Natural killer cell (primary cell): ENCODE measurements around the gene NDRG2. TPM values are rescaled to one million over a fixed set of nuclear protein-coding genes. Genes with fewer than 3 reads are reported as not detected.

Experiments used
- ATAC-seq, 3 donors: fragments of 150-1000 bp in 2 of 3; fragments of 200-7000 bp in 1 of 3; cut with Tn5 transposase; 1 replicate in 1 of 3; 2 replicates in 2 of 3; pipeline ENCODE4 v1.10.0; 2021; ENCODE audit warnings: mild to moderate bottlenecking in 2 of 3, moderate library complexity in 2 of 3
- DNase-seq, 2 donors: peaks; one replicate each; pipeline versions ENCODE4 v3.0.0 to v3.0.0-alpha.2; 2013 to 2021; ENCODE audit warnings: mixed read lengths in 1 of 2
- H3K27ac ChIP-seq: one replicate; pipeline ENCODE4 v1.5.1; 2013; ENCODE audit warnings: mild to moderate bottlenecking, low read length
- H3K27me3 ChIP-seq: one replicate; pipeline ENCODE4 v1.6.1; 2013; ENCODE audit warnings: low read length; ENCODE audit not compliant: control insufficient read depth, insufficient read depth
- H3K36me3 ChIP-seq: one replicate; pipeline ENCODE4 v1.6.1; 2013; ENCODE audit warnings: low read length; ENCODE audit not compliant: control insufficient read depth, insufficient read depth
- H3K4me1 ChIP-seq: one replicate; pipeline ENCODE4 v1.6.1; 2013; ENCODE audit warnings: low read length; ENCODE audit not compliant: control insufficient read depth, insufficient read depth
- H3K4me3 ChIP-seq: one replicate; pipeline ENCODE4 v1.5.1; 2013; ENCODE audit warnings: low read length
- H3K9me3 ChIP-seq: one replicate; pipeline ENCODE4 v1.6.1; 2013; ENCODE audit warnings: low read length; ENCODE audit not compliant: control insufficient read depth, insufficient read depth
- H3K27ac Mint-ChIP-seq, 2 donors: one replicate each; pipeline ENCODE4 v1.8.0; 2022; ENCODE audit warnings: mild to moderate bottlenecking in 2 of 2, mixed read lengths in 2 of 2, moderate library complexity in 1 of 2
- H3K27me3 Mint-ChIP-seq, 2 donors: one replicate each; pipeline ENCODE4 v1.8.0; 2022; ENCODE audit warnings: low read depth in 2 of 2, mixed read lengths in 2 of 2
- H3K36me3 Mint-ChIP-seq: one replicate; pipeline ENCODE4 v1.8.0; 2022; ENCODE audit warnings: mixed read lengths
- H3K4me1 Mint-ChIP-seq, 2 donors: one replicate each; pipeline ENCODE4 v1.8.0; 2022; ENCODE audit warnings: mixed read lengths in 2 of 2
- H3K4me3 Mint-ChIP-seq: one replicate; pipeline ENCODE4 v1.8.0; 2022; ENCODE audit warnings: mild to moderate bottlenecking, moderate library complexity, mixed read lengths
- H3K9me3 Mint-ChIP-seq, 2 donors: one replicate each; pipeline ENCODE4 v1.8.0; 2022; ENCODE audit warnings: mixed read lengths in 2 of 2
- CTCF ChIP-seq: fragments of 200-600 bp; IDR thresholded peaks from one replicate; pipeline ENCODE4 v1.8.0; 2022; ENCODE audit warnings: antibody characterized with exemption
- WGBS: methylation state at CpG from one replicate; pipeline ENCODE4 v1.1.7; 2013; ENCODE audit warnings: missing lambda C conversion rate; ENCODE audit not compliant: insufficient coverage; 5-methylcytosine and 5-hydroxymethylcytosine counted together
- intact Hi-C: fragments of 100-400 bp; cut with micrococcal nuclease; formaldehyde crosslinking; loops from one replicate; pipeline ENCODE4 v1.14.2; 2022
- total RNA-seq, 4 donors: library from RNA; stranded (reverse); fragments of 120-200 nt in 1 of 4; gene quantifications; one replicate each; pipeline versions ENCODE4 v1.2.3 to v1.2.4, GENCODE V29; 2013 to 2022

The NDRG2 gene
- total RNA-seq, 3 donors from 2014 or later (not counting 1 experiment from before 2014, with no cell fraction given) = 11.2 to 14.6 (median 13.6) TPM

GRCh38 chr14:21030531-21030930 lies 5.7 kb upstream of the NDRG2 start:
- H3K27me3 ChIP-seq = no peaks in the 10 kb centered on the region
- Mint-ChIP-seq H3K9me3 (no peaks in the 10 kb centered on the region), H3K27me3 (peaks cover 11 to 18% of the 10 kb centered on the region in 2 donors), H3K4me1 (no peaks in the 10 kb centered on the region), H3K36me3 (no peaks in the 10 kb centered on the region), H3K27ac (no peak overlapping the region), H3K4me3 (no peak overlapping the region)
- DNase-seq = no peak
- no peaks in the 10 kb centered on the region for H3K36me3 ChIP-seq
- intact Hi-C loops = no loop called here
- H3K9me3 ChIP-seq = no peaks in the 10 kb centered on the region
- 79% methylated on average over 12 of the region's 12 CpGs for WGBS
- ATAC-seq = no peak
- no peak overlapping the region for H3K4me3 ChIP-seq
- H3K4me1 ChIP-seq = peaks cover 3% of the 10 kb centered on the region
- TF ChIP-seq CTCF = no peak
- no peak overlapping the region for H3K27ac ChIP-seq

DNA sequence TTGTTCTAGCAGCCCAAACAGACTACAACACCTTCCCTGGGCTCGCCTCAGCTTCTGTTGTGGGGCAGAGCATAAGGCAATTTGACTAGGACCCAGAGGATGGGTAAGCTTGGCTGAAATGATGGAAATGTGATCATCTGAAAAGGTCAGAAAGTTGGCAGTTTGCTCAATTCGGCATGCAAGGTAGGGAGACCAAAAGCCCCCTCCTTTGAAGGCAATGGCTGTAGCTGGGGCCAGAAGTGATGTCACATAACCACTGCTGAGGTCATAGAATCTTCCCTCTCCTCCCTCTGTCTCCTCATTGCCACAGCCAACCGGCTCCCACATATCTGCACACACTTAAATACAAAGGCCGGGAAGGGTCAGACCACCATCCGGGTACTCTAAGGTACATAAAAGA lies 5.1 kb upstream of the NDRG2 start, which contains the start of gene TPPP2:
TSS of gene TPPP2 (plus strand) at position 301 of the 400 bp plus-strand sequence. CDS start 365 bp downstream, outside the sequence.
- Mint-ChIP-seq H3K36me3 (no peaks in the 10 kb centered on the region), H3K4me3 (no peak within 1 kb of the TSS), H3K27ac (no peak within 1 kb of the TSS), H3K4me1 (peaks cover 0 to 5% of the 10 kb centered on the region in 2 donors), H3K9me3 (no peaks in the 10 kb centered on the region), H3K27me3 (peaks cover 11 to 18% of the 10 kb centered on the region in 2 donors)
- no peak within 1 kb of the TSS for H3K4me3 ChIP-seq
- peaks cover 8% of the 10 kb centered on the region for H3K4me1 ChIP-seq
- 94% methylated on average over 5 of the region's 5 CpGs for WGBS
- H3K27ac ChIP-seq = no peak within 1 kb of the TSS
- no peaks in the 10 kb centered on the region for H3K27me3 ChIP-seq
- H3K9me3 ChIP-seq = no peaks in the 10 kb centered on the region
- DNase-seq = no peak
- H3K36me3 ChIP-seq = no peaks in the 10 kb centered on the region
- intact Hi-C loops = no loop called here
- no peak for TF ChIP-seq CTCF
- ATAC-seq = no peak

- Mint-ChIP-seq H3K27me3 (peaks cover 5 to 18% of the 10 kb centered on the region in 2 donors), H3K4me1 (peaks cover 7 to 13% of the 10 kb centered on the region in 2 donors), H3K9me3 (no peaks in the 10 kb centered on the region), H3K4me3 (peak overlapping the region; percentile 38), H3K36me3 (no peaks in the 10 kb centered on the region), H3K27ac (peak overlapping the region in 1 of 2 donors; percentile 1)
- intact Hi-C loops = no loop called here
- H3K36me3 ChIP-seq = no peaks in the 10 kb centered on the region
- WGBS = 56% methylated on average over 3 of the region's 3 CpGs
- no peak overlapping the region for H3K27ac ChIP-seq
- no peak overlapping the region for H3K4me3 ChIP-seq
- no peaks in the 10 kb centered on the region for H3K9me3 ChIP-seq
- H3K4me1 ChIP-seq = peaks cover 23% of the 10 kb centered on the region
- DNase-seq = no peak
- H3K27me3 ChIP-seq = peaks cover 2% of the 10 kb centered on the region
- TF ChIP-seq CTCF = no peak
- ATAC-seq = no peak
Observed at GRCh38 chr14:21026988-21027315, 2.1 kb upstream of the NDRG2 start.

GRCh38 chr14:21026274-21026987 lies 1.6 kb upstream of the NDRG2 start:
- Histone ChIP-seq H3K27me3 (peaks cover 2% of the 10 kb centered on the region), H3K9me3 (no peaks in the 10 kb centered on the region), H3K27ac (no peak overlapping the region), H3K36me3 (no peaks in the 10 kb centered on the region), H3K4me1 (peaks cover 23% of the 10 kb centered on the region), H3K4me3 (no peak overlapping the region)
- 79% methylated on average over 6 of the region's 7 CpGs for WGBS
- no peak for ATAC-seq
- H3K4me1 Mint-ChIP-seq = peaks cover 7 to 13% of the 10 kb centered on the region in 2 donors
- no peaks in the 10 kb centered on the region for H3K36me3 Mint-ChIP-seq
- H3K9me3 Mint-ChIP-seq = no peaks in the 10 kb centered on the region
- no peak for DNase-seq
- H3K27me3 Mint-ChIP-seq = peaks cover 0 to 15% of the 10 kb centered on the region in 2 donors
- peak overlapping the region in 1 of 2 donors; percentile 20 for H3K27ac Mint-ChIP-seq
- intact Hi-C loops = no loop called here
- peak overlapping the region; percentile 65 for H3K4me3 Mint-ChIP-seq
- no peak for TF ChIP-seq CTCF
